Measurements from ENCODE around the gene ATIC.

ATIC gene

GRCh38 chr2:215378045-215378444, 66.2 kb downstream of the ATIC start:
- no peak for DNase-seq

- DNase-seq: no peak
Observed at GRCh38 chr2:215379039-215379438, 67.2 kb downstream of the ATIC start.

GRCh38 chr2:215379948-215380347, 68.1 kb downstream of the ATIC start:
- DNase-seq: no peak

GRCh38 chr2:215380699-215381098, 68.8 kb downstream of the ATIC start:
- no peak for DNase-seq

GRCh38 chr2:215382011-215382410, 70.2 kb downstream of the ATIC start:
- DNase-seq: no peak

DNA sequence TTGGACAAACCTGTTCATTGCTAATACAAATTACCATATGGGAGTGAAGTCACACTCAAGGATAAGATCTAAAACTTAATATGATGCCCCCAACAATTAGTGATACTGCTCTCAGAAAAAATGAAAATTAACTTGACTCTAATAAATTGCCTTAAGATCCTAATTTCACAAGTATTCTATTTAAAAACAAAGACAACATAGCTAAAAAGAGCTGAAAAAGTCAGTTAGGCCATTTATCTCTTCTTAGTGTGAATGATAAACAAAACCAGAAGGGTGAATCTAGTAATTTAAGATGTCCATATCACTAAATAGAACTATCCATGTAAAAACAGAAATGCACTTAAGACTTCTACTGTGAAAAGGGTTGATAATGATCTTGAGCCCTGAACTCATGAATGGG, 70.6 kb downstream of the ATIC start:
- DNase-seq: no peak

DNA sequence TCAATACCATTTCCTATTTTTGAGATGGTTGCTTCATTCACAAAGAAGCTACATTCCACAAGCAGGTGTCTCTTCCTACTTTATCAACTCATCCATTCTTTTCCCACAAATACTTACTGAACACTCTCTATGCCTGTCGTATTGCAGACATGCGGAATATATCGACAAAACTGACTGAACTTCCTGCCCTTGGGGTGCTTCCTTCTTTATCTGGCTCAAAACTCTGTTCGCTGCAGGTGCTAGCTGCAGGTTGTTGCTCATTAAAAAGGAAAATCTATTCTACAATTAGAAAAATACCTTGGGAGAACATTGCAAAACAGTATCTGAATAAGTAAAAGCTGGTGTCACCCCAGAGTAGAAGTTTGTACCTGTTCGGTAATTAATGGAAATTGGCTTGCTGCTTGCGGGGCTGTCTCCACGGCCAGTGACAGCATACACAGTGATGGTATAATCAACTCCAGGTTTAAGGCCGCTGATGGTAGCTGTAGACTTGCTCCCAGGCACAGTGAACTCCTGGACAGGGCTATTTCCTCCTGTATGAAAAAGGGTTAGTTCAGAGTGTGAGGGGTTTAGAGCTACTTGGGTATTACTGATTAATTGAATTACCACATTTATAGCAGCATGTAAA, 71.9 kb downstream of the ATIC start:
- no peak for DNase-seq

- DNase-seq: no peak
Observed at GRCh38 chr2:215384710-215385109, 72.9 kb downstream of the ATIC start.

DNA sequence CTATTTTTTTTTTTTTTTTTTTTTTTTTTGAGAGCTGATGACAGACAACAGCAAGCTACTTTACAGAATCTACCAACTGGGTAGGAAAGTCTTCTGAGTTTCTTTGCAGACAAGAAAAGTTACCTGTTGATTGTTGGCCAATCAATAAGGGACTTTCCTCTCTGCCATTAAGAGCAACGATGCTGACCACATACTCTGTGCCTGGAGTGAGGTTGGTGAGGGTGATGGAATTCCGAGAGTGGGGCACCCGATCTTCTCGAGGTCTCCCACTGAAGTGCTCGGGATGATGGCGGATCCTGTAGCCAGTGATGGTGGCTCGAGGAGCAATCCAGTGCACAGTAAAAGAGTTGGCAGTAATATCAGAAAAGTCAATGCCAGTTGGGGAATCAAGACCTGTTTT, 74.7 kb downstream of the ATIC start:
- no peak for DNase-seq

GRCh38 chr2:215388002-215388728, 76.3 kb downstream of the ATIC start:
- DNase-seq: no peak

GRCh38 chr2:215390550-215390913, 78.7 kb downstream of the ATIC start:
- DNase-seq: peak; percentile 42

DNA sequence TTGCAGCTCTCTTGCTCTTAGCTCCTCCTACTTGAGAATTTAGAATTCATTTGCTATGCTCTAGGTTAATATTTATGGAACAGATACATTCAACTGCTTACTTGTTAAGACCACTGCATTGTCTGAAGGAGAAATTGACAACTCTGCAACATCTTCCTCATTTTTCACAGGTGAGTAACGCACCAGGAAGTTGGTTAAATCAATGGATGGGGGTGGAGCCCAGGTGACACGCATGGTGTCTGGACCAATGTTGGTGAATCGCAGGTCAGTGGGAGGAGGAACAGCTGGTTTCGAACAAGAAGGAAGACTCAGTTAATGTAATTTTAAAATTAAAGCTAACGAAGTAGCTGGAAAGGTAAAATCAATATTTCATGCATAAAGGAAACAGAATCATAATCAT, 79.7 kb downstream of the ATIC start:
- DNase-seq: no peak

DNA sequence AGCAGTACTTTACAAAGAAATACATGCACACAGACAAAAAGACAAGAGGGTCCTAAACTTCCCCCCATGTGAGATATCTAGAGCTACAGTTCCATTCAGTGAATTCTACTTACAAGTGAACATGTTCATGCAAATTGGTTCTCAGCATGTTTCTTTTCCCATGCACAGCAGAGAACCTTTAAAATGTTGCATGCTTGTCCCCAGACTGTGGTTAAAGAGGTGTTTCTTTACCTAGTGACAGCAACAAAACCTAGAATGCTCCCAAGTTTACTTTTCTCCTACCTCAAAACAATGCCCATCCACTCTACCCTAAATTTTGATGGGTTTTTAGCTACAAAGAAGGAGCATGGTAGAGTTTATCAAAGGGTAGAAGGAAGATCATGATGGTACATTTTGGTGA, 80.3 kb downstream of the ATIC start:
- DNase-seq: no peak

DNA sequence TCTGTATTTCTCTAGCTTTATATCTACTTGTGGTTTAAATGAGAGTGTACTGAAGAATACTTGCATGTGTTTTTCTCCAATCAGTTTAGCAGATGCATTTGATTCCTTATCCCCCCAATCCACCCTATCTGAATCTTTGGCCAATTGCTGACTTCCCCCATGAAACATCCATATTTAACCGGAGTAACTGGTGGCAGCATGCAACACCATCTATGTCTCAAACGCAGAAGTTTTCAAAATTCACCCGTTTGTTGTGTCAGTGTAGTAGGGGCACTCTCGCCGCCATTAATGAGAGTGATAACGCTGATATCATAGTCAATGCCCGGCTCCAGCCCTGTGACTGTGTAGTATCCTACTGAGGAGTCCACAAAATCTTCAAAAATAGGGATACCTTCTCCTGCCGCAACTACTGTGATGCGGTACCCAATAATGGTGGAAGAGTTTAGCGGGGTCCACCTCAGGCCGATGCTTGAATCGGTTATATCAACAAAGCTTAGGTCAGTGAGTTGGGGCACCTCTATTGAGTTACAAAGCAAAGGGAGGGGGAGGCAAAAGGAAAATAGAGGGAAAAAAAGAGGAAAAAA, 80.9 kb downstream of the ATIC start:
- DNase-seq: no peak

DNA sequence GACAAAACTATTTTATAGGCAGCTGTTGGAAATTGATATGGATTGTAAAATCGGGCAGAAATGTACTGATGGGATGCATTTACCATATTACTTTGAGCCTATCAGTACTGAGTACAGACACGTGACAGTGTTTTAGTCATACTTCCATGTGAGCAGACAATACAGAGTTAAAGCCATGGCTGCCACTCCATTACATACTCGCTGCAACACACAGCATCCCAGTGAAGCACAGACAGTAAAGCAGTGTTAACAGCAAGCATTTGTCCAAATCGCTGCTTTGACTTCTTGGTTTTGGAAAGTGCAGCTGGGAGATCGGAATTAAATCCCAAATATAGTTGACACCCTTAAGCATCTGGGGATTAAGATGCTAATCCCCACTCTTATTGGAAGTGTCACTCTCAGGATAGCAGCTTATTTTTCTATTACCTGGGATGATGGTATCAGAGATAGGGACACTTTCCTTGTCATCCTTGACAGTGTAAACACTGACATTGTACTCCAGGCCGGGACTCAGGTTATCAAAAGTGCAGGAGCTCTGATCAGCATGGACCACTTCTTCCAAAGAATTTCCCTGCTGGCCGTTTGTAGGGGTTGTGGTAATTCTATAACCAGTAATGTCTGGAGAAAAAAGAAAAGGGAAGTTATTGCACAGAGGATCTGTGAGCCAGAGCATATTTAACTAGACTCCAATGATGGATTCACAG, 82.4 kb downstream of the ATIC start:
- DNase-seq: peak; percentile 90

- DNase-seq: no peak
Observed at GRCh38 chr2:215395687-215396460, 84.0 kb downstream of the ATIC start.

DNA sequence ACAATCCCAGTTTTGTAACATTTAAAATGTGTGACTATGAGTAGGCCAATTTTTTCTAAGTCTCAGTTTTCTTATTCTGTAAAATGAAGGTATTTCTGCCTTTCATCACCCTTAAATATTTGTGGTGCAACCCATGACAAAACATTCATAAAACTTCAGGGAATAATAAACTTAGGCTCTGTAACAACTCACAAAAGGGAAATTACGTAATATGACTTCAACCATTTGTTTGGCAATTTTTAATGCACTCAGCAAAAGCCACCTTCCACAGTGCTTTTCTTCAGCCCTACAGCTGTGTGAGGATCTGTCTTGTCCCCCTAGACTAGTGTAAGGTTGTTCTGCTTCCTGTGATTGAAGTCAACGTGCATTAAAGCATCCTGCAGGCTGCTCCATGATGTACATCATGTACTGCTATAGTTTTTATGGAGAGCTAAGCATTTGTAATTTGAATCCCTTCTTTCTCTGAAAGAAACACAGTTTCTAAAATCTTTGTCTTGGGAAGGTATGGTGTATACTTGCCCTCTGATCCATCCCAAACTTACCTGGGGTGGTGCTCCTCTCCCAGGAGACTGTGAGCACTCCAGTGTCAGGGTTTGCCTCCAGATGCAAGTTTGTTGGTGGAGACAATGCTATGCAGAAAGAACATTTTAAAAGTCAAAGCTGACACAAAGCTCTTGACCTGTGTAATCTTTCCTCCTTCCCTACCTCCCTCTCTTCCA, 84.9 kb downstream of the ATIC start:
- DNase-seq: no peak

GRCh38 chr2:215397632-215398341, 85.9 kb downstream of the ATIC start:
- no peak for DNase-seq

DNA sequence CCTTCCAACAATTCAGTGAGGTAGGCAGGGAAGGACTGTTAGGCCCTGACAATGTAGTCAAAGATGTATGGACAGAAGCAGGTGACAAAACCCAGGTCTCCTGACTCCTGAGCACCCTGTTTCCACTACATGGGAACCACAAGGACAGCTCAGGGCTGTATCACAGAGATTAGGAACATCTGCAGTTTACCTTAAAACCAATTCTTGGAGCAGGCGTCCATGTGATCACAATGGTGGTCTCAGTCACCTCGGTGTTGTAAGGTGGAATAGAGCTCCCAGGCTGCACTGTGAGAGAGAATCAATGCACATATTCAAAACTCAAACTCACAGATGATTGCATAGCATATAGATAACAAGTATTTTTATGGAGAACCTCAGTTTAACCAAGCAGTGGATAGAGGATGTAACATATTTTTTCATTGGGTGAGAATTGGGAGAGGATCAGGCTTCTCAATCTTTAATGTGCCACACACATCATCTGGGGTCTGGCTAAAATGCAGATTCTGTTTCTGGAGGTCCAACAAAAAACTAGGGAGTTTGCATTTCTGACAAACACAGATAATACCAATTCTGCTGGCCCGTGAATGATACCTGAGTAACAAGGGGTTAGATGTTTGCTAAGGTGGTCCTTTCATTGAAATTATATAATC, 87.3 kb downstream of the ATIC start:
- no peak for DNase-seq

All from NCI-H82 (cell line).